ENCODE measurements around the gene RYR2. TPM values are rescaled to one million over a fixed set of nuclear protein-coding genes. Genes with fewer than 3 reads are reported as not detected.

The RYR2 gene
- total and polyA plus RNA-seq, 2 donors (not counting 1 experiment from before 2014, with no cell fraction given): not detected

DNA sequence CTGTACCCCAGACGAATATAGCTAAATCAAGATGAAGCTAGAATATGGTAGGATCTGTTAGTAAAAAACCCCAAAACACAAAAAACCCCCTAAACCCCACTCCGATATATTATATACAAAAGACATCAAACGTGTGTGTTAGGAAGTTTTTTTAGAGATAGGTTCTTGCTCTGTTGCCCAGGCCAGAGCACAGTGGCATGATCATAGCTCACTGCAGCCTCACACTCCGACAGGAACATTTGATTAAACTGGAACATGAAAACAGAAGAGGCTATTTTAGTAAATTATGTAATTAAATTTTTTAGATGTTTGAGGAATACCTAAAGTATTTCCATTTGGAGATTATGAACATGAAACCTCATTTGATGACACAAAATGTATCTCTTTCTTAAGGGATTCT, 8.2 kb upstream of the RYR2 start:
- Mint-ChIP-seq H3K27ac (no peak overlapping the region), H3K4me1 (no peaks in the 10 kb centered on the region)

DNA sequence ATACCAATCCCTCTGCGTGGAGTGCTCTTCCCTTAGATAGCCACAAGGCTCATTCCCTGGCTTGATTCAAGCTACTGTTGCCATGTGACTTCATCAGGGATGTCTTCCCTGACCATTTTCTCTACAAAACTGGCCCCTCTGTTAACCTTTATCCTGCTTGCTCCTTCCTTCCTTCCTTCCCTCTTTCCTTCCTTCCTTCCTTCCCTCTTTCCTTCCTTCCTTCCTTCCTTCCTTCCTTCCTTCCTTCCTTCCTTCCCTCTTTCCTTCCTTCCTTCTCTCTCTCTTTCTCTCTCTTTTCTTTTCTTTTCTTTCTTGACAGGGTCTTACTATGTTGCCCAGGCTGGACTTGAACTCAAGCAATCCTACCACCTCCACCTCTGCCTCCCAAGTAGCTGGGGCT, 6.2 kb upstream of the RYR2 start:
- WGBS (ENCODE audit: insufficient coverage): 82% methylated on average over 1 of the region's 1 CpG

More for the DNA sequence above, 8.2 kb upstream of the RYR2 start:
- ChIA-PET POLR2A (no interaction called here), CTCF (no interaction called here)
- Histone ChIP-seq H3K9me3 (ENCODE audit: control extremely low read depth in 1 of 3, control insufficient read depth in 2 of 3, insufficient read depth in 1 of 3, low read length in 2 of 3) (peaks cover 0 to 5% (median 0%) of the 10 kb centered on the region in 3 donors), H3K4me2 (replicated peaks; ENCODE audit: low read depth, low read length, poor library complexity, severe bottlenecking) (no peak overlapping the region), H3K9ac (ENCODE audit: low read length) (no peak overlapping the region), H3K4me3 (ENCODE audit: control extremely low read depth in 1 of 5, extremely low read depth in 1 of 5, insufficient read depth in 1 of 5, low read depth in 2 of 5, low read length in 4 of 5) (no peak overlapping the region), H4K20me1 (ENCODE audit: control insufficient read depth, insufficient read depth, low read length, poor library complexity, severe bottlenecking) (no peaks in the 10 kb centered on the region), H2AFZ (ENCODE audit: insufficient read depth, low read depth, low read length, poor library complexity, severe bottlenecking) (no peak overlapping the region), H3K4me1 (ENCODE audit: control insufficient read depth in 2 of 2, insufficient read depth in 2 of 2, low read length in 2 of 2) (no peaks in the 10 kb centered on the region), H3K36me3 (replicated peaks in 1 of 2; ENCODE audit: control extremely low read depth in 1 of 2, control insufficient read depth in 1 of 2, extremely low read depth in 1 of 2, insufficient read depth in 2 of 2, low read length in 1 of 2) (no peaks in the 10 kb centered on the region), H3K27me3 (replicated peaks in 1 of 4; ENCODE audit: control extremely low read depth in 1 of 4, control insufficient read depth in 3 of 4, insufficient read depth in 4 of 4, low read length in 3 of 4) (peaks cover 0 to 4% (median 0%) of the 10 kb centered on the region in 4 experiments), H3K79me2 (ENCODE audit: control insufficient read depth, insufficient read depth, low read length) (no peaks in the 10 kb centered on the region), H3K27ac (ENCODE audit: low read length in 2 of 2) (no peak overlapping the region)
- intact Hi-C loops (cut with micrococcal nuclease): no loop called here
- DNase-seq (no peak), ATAC-seq (ENCODE audit: low read depth) (no peak)
- Mint-ChIP-seq H3K9me3 (ENCODE audit: insufficient read depth) (no peaks in the 10 kb centered on the region), H3K27me3 (peaks cover 13% of the 10 kb centered on the region), H3K4me3 (no peak overlapping the region)
- no CpG with 5 or more reads among the region's 4 CpGs for WGBS (ENCODE audit: insufficient coverage)
- TF ChIP-seq, protein P1, sequence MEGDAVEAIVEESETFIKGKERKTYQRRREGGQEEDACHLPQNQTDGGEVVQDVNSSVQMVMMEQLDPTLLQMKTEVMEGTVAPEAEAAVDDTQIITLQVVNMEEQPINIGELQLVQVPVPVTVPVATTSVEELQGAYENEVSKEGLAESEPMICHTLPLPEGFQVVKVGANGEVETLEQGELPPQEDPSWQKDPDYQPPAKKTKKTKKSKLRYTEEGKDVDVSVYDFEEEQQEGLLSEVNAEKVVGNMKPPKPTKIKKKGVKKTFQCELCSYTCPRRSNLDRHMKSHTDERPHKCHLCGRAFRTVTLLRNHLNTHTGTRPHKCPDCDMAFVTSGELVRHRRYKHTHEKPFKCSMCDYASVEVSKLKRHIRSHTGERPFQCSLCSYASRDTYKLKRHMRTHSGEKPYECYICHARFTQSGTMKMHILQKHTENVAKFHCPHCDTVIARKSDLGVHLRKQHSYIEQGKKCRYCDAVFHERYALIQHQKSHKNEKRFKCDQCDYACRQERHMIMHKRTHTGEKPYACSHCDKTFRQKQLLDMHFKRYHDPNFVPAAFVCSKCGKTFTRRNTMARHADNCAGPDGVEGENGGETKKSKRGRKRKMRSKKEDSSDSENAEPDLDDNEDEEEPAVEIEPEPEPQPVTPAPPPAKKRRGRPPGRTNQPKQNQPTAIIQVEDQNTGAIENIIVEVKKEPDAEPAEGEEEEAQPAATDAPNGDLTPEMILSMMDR (IDR thresholded peaks at IDR 0.05): no peak
- TF ChIP-seq EZH2 (IDR thresholded peaks at IDR 0.05; ENCODE audit: borderline replicate concordance, insufficient read depth, low read depth, low read length, poor library complexity, severe bottlenecking): no peak

More for the DNA sequence above, 6.2 kb upstream of the RYR2 start:
- ATAC-seq (ENCODE audit: low read depth): no peak
- no peaks in the 10 kb centered on the region for H3K9me3 Mint-ChIP-seq (ENCODE audit: insufficient read depth)
- H4K20me1 ChIP-seq (ENCODE audit: control insufficient read depth, insufficient read depth, low read length, poor library complexity, severe bottlenecking): no peaks in the 10 kb centered on the region
- H3K9ac ChIP-seq (ENCODE audit: low read length): no peak overlapping the region
- peaks cover 14% of the 10 kb centered on the region for H3K27me3 Mint-ChIP-seq
- ChIA-PET POLR2A (no interaction called here), CTCF (no interaction called here)
- H3K36me3 ChIP-seq (replicated peaks in 1 of 2; ENCODE audit: control extremely low read depth in 1 of 2, control insufficient read depth in 1 of 2, extremely low read depth in 1 of 2, insufficient read depth in 2 of 2, low read length in 1 of 2): no peaks in the 10 kb centered on the region
- H2AFZ ChIP-seq (ENCODE audit: insufficient read depth, low read depth, low read length, poor library complexity, severe bottlenecking): no peak overlapping the region
- intact Hi-C loops (cut with micrococcal nuclease): no loop called here
- TF ChIP-seq, protein P1 (IDR thresholded peaks at IDR 0.05): no peak
- TF ChIP-seq EZH2 (IDR thresholded peaks at IDR 0.05; ENCODE audit: borderline replicate concordance, insufficient read depth, low read depth, low read length, poor library complexity, severe bottlenecking): no peak
- peaks cover 0 to 6% (median 4%) of the 10 kb centered on the region in 4 experiments for H3K27me3 ChIP-seq (replicated peaks in 1 of 4; ENCODE audit: control extremely low read depth in 1 of 4, control insufficient read depth in 3 of 4, insufficient read depth in 4 of 4, low read length in 3 of 4)
- DNase-seq: no peak
- no peak overlapping the region for H3K4me2 ChIP-seq (replicated peaks; ENCODE audit: low read depth, low read length, poor library complexity, severe bottlenecking)
- H3K4me3 Mint-ChIP-seq: no peak overlapping the region
- no peak overlapping the region for H3K27ac Mint-ChIP-seq
- no peaks in the 10 kb centered on the region for H3K4me1 Mint-ChIP-seq
- no peak overlapping the region for H3K27ac ChIP-seq (ENCODE audit: low read length in 2 of 2)
- H3K79me2 ChIP-seq (ENCODE audit: control insufficient read depth, insufficient read depth, low read length): no peaks in the 10 kb centered on the region
- peaks cover 0 to 2% (median 0%) of the 10 kb centered on the region in 3 donors for H3K9me3 ChIP-seq (ENCODE audit: control extremely low read depth in 1 of 3, control insufficient read depth in 2 of 3, insufficient read depth in 1 of 3, low read length in 2 of 3)
- no peaks in the 10 kb centered on the region for H3K4me1 ChIP-seq (ENCODE audit: control insufficient read depth in 2 of 2, insufficient read depth in 2 of 2, low read length in 2 of 2)
- no peak overlapping the region for H3K4me3 ChIP-seq (ENCODE audit: control extremely low read depth in 1 of 5, extremely low read depth in 1 of 5, insufficient read depth in 1 of 5, low read depth in 2 of 5, low read length in 4 of 5)
